K562 (cell line): ENCODE data around the gene HELZ2. TPM values are rescaled to one million over a fixed set of nuclear protein-coding genes. Genes with fewer than 3 reads are reported as not detected.

Experiments
- CREB1 ChIP-seq, 2 experiments: sonication (generic) in 1 of 2; formaldehyde crosslinking in 1 of 2; IDR thresholded peaks; 2 replicates each; pipeline versions ENCODE4 v1.6.1 to v1.8.0; 2012 to 2022; ENCODE audit warnings: inconsistent platforms in 1 of 2, mild to moderate bottlenecking in 1 of 2, missing genetic modification reagents in 1 of 2, moderate library complexity in 1 of 2
- FOS ChIP-seq: IDR thresholded peaks from 3 replicates; pipeline ENCODE4 v1.6.1; 2011; ENCODE audit not compliant: insufficient read length; ENCODE audit errors: extremely low read depth
- MCM7 ChIP-seq, 2 experiments: fragments of 450-650 bp; IDR thresholded peaks; 2 replicates each; pipeline ENCODE4 v1.6.1; 2016 to 2018
- POLR3A ChIP-seq: IDR thresholded peaks from 2 replicates; pipeline ENCODE4 v1.6.1; 2011; ENCODE audit warnings: borderline replicate concordance, mild to moderate bottlenecking, moderate library complexity; ENCODE audit not compliant: insufficient read length, insufficient read depth; ENCODE audit errors: extremely low read depth
- PURB ChIP-seq: sonication (generic); formaldehyde crosslinking; IDR thresholded peaks from 2 replicates; pipeline ENCODE4 v1.9.0; 2021; ENCODE audit warnings: low read depth, mild to moderate bottlenecking, missing genetic modification reagents
- ZC3H4 ChIP-seq: sonication (generic); formaldehyde crosslinking; IDR thresholded peaks from 2 replicates; pipeline ENCODE4 v1.9.0; 2021; ENCODE audit warnings: missing genetic modification reagents, borderline replicate concordance
- polyA plus RNA-seq, 8 experiments: library from polyadenylated mRNA; depleted of rRNA in 4 of 8; stranded (reverse) in 5 of 8; unstranded in 3 of 8; fragments of >200 nt; fragmentation: Nextera tagmentation in 2 of 8; fragmentation: Illumina TruSeq in 1 of 8; extraction: Ambion mirVana in 2 of 8; extraction: Trizol in 1 of 8; gene quantifications; 2 replicates each; pipeline versions ENCODE4 v1.2.1 to v1.2.3, GENCODE V29; 2011 to 2014; ENCODE audit warnings: inconsistent platforms in 1 of 8, missing spikeins in 1 of 8
- total RNA-seq, 7 experiments: library from RNA; depleted of rRNA in 6 of 7; stranded (reverse); fragments of >200 nt in 6 of 7; fragmentation: Illumina TruSeq in 2 of 7; extraction: Trizol in 2 of 7; gene quantifications; 2 replicates each; pipeline versions ENCODE4 v1.2.1 to v1.2.3, GENCODE V29; 2011 to 2021; ENCODE audit warnings: low replicate concordance in 1 of 7
- TF ChIP-seq, protein P1 (sequence below), 2 experiments: fragments of 450-650 bp in 1 of 2; sonication (generic) in 1 of 2; formaldehyde crosslinking in 1 of 2; IDR thresholded peaks; 2 replicates each; pipeline versions ENCODE4 v1.7.1 to v1.9.0; 2016 to 2022; ENCODE audit warnings: inconsistent platforms in 1 of 2, mild to moderate bottlenecking in 1 of 2, missing genetic modification reagents in 1 of 2
- TF ChIP-seq, protein P2 (sequence below), 2 experiments: fragments of 200-800 bp in 1 of 2; sonication (Bioruptor generic) in 1 of 2; sonication (generic) in 1 of 2; formaldehyde crosslinking in 1 of 2; IDR thresholded peaks in 1 of 2; conservative IDR thresholded peaks in 1 of 2; 2 replicates each; pipeline versions ENCODE4 v1.5.0 to v1.6.1; 2016 to 2020; ENCODE audit warnings: missing compliant biosample characterization in 1 of 2, missing genetic modification characterization in 1 of 2, missing genetic modification reagents in 1 of 2

The HELZ2 gene
- total and polyA plus RNA-seq, 9 of the 15 experiments (the other 6 are each of a cell fraction or from before 2014, with no cell fraction given): 0.03 to 7.8 (median 2.9) TPM; not detected in 1

DNA sequence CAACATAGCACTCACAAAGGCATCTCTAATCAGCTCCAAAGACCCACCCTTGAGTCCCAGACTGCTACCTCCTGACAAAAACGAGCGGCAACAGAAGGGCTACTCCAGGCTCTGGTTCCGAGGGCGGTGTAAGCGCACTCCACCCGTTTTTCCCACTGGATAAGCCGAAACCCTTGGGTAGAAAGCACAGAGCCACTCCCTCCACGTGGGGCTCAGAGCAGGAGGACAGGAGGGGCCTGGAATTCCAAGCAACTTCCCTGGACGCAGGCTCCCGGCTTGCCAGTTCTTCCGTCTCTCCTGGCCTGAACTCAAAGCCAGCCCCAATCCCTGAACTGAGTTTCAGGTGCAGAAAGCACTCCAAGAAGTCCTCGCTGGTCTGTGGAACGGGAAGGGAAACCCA is 45.5 kb upstream of the HELZ2 start (continued):
- TF ChIP-seq, protein P1, sequence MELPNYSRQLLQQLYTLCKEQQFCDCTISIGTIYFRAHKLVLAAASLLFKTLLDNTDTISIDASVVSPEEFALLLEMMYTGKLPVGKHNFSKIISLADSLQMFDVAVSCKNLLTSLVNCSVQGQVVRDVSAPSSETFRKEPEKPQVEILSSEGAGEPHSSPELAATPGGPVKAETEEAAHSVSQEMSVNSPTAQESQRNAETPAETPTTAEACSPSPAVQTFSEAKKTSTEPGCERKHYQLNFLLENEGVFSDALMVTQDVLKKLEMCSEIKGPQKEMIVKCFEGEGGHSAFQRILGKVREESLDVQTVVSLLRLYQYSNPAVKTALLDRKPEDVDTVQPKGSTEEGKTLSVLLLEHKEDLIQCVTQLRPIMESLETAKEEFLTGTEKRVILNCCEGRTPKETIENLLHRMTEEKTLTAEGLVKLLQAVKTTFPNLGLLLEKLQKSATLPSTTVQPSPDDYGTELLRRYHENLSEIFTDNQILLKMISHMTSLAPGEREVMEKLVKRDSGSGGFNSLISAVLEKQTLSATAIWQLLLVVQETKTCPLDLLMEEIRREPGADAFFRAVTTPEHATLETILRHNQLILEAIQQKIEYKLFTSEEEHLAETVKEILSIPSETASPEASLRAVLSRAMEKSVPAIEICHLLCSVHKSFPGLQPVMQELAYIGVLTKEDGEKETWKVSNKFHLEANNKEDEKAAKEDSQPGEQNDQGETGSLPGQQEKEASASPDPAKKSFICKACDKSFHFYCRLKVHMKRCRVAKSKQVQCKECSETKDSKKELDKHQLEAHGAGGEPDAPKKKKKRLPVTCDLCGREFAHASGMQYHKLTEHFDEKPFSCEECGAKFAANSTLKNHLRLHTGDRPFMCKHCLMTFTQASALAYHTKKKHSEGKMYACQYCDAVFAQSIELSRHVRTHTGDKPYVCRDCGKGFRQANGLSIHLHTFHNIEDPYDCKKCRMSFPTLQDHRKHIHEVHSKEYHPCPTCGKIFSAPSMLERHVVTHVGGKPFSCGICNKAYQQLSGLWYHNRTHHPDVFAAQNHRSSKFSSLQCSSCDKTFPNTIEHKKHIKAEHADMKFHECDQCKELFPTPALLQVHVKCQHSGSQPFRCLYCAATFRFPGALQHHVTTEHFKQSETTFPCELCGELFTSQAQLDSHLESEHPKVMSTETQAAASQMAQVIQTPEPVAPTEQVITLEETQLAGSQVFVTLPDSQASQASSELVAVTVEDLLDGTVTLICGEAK (IDR thresholded peaks at IDR 0.05): no peak
- TF ChIP-seq, protein P1 (CRISPR knock-in tag; IDR thresholded peaks at IDR 0.05): no peak
- TF ChIP-seq ZC3H4 (CRISPR knock-in tag): no peak
- no peak for TF ChIP-seq CREB1 (IDR thresholded peaks at IDR 0.05)
- TF ChIP-seq CREB1 (CRISPR knock-in tag; IDR thresholded peaks at IDR 0.05): no peak
- no peak for TF ChIP-seq MCM7 (IDR thresholded peaks at IDR 0.05)
- no peak for TF ChIP-seq POLR3A
- TF ChIP-seq FOS: no peak
- TF ChIP-seq, protein P2, sequence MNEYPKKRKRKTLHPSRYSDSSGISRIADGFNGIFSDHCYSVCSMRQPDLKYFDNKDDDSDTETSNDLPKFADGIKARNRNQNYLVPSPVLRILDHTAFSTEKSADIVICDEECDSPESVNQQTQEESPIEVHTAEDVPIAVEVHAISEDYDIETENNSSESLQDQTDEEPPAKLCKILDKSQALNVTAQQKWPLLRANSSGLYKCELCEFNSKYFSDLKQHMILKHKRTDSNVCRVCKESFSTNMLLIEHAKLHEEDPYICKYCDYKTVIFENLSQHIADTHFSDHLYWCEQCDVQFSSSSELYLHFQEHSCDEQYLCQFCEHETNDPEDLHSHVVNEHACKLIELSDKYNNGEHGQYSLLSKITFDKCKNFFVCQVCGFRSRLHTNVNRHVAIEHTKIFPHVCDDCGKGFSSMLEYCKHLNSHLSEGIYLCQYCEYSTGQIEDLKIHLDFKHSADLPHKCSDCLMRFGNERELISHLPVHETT (CRISPR knock-in tag; conservative IDR thresholded peaks at IDR 0.05 in 1 of 2, IDR thresholded peaks at IDR 0.05 in 1 of 2): no peak
- TF ChIP-seq PURB (CRISPR knock-in tag): no peak
